ENCODE results near the gene HERPUD1. TPM values are rescaled to one million over a fixed set of nuclear protein-coding genes. Genes with fewer than 3 reads are reported as not detected.

HERPUD1 gene
- total and polyA plus RNA-seq, 2 of the 13 experiments (the other 11 are each of a cell fraction or from before 2014, with no cell fraction given) = 96.2 to 323 TPM

GRCh38 chr16:56964243-56965148 lies 32.6 kb downstream of the HERPUD1 start (continued):
- no peak for TF ChIP-seq ZBTB40 (IDR thresholded peaks at IDR 0.05)
- TF ChIP-seq ZBTB40 (CRISPR knock-in tag; IDR thresholded peaks at IDR 0.05) = peak; percentile 52; the same call in 1 of the 2 replicates
- TF ChIP-seq ZNF225 (CRISPR knock-in tag; IDR thresholded peaks at IDR 0.05) = peak; percentile 82; the same call in 1 of the 2 replicates
- TF ChIP-seq TBX2 (CRISPR knock-in tag; IDR thresholded peaks at IDR 0.05; ENCODE audit: borderline replicate concordance) = peak; percentile 79
- TF ChIP-seq ZNF883 (CRISPR knock-in tag; IDR thresholded peaks at IDR 0.05; ENCODE audit: not compliant biosample characterization) = no peak
- peak; percentile 96 for TF ChIP-seq XRCC5 (optimal IDR thresholded peaks at IDR 0.05; ENCODE audit: low read length)
- no peak for TF ChIP-seq TFDP2 (CRISPR knock-in tag; IDR thresholded peaks at IDR 0.05)
- TF ChIP-seq ATF1 (CRISPR knock-in tag; IDR thresholded peaks at IDR 0.05) = no peak
- TF ChIP-seq ZNF337 (CRISPR knock-in tag; IDR thresholded peaks at IDR 0.05; ENCODE audit: borderline replicate concordance, low read depth) = peak; percentile 59; the same call in 1 of the 2 replicates
- TF ChIP-seq FOSL2 (CRISPR knock-in tag; IDR thresholded peaks at IDR 0.05) = peak; percentile 88
- TF ChIP-seq ZNF746 (CRISPR knock-in tag; IDR thresholded peaks at IDR 0.05) = 0 out of 2 replicates have a peak, but pooled peaks have one; percentile 62
- no peak for TF ChIP-seq ATRX (CRISPR knock-in tag; IDR thresholded peaks at IDR 0.05; ENCODE audit: borderline replicate concordance)
- TF ChIP-seq ZNF331 (CRISPR knock-in tag; IDR thresholded peaks at IDR 0.05) = peak; percentile 70
- peak; percentile 93 for TF ChIP-seq ARID5B (CRISPR knock-in tag; IDR thresholded peaks at IDR 0.05)
- peak; percentile 69 for TF ChIP-seq CCAR2 (optimal IDR thresholded peaks at IDR 0.05; ENCODE audit: low read depth, low read length)
